Activated naive CD4-positive, alpha-beta T cell treated with anti-CD3 and anti-CD28 coated beads, Interleukin-2, amount 50 U/mL, for 16 hours (primary cell): ENCODE results near the gene MAML3.

ENCODE experiments used
- DNase-seq: peaks from one replicate; pipeline ENCODE4 v3.0.0-alpha.2; 2020

MAML3 gene

GRCh38 chr4:139986689-139987501 is 167.1 kb downstream of the MAML3 start:
- no peak for DNase-seq

DNA sequence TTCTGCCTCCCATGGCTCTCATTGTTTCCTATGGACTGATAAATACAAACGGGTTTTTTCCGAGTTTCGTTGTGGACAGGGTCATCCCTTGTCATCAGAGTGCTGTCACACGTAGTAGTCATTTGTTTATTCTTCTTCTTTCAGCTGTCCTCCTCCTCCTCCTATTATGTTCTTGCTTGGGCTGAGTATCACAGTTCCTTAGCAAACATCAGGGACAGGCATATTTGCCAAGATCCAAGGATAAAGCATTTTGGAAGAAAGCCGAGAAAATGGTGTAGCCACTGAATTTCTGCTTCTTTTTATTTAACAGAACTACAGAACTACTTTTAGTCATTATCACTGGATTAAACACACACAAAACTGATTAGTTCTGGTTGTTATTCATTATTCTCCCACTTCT is 167.9 kb downstream of the MAML3 start:
- no peak for DNase-seq

GRCh38 chr4:139985401-139985800 is 168.6 kb downstream of the MAML3 start:
- no peak for DNase-seq

GRCh38 chr4:139984471-139984870 is 169.5 kb downstream of the MAML3 start:
- DNase-seq = no peak

DNA sequence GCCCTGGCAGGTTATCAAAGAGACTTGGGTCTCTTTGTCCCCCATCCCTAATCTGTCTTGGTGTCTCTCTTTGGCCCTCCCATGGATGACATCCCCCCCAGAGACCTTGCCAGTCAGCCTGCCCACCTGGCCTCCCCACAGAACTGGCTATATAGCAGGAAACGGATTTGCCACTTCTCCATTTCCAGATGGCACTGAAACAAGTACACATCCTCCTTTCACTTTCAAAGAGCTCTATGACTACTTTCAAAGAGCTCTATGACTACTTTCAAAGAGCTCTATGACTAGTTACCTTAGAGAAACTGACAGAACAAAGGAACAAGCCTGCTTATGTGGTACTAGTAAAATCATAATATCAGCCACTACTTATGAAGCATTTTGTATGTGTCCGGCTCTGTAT is 175.3 kb downstream of the MAML3 start:
- no peak for DNase-seq

GRCh38 chr4:139977838-139978609 is 176.0 kb downstream of the MAML3 start:
- DNase-seq = no peak

- DNase-seq = no peak
Measured at GRCh38 chr4:139975830-139976272, 178.1 kb downstream of the MAML3 start.

DNA sequence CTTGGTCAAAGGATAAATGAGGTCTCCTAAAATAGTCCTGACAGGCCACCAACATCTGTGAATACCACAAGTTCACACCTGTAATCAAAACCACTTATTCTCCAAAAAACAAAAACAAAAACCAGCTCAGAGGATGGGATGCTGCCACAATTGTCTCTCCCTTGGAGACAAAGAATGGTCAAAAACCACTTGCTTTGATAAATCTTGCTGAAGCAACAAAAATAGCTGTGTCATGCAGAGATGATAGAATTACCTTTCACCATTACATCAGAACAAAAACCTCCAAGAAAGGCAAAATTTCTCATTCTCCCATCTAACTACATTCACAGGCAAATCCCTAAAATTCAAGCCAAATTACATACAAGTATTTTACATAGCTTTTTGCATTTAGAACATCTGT is 180.4 kb downstream of the MAML3 start:
- DNase-seq = no peak

DNA sequence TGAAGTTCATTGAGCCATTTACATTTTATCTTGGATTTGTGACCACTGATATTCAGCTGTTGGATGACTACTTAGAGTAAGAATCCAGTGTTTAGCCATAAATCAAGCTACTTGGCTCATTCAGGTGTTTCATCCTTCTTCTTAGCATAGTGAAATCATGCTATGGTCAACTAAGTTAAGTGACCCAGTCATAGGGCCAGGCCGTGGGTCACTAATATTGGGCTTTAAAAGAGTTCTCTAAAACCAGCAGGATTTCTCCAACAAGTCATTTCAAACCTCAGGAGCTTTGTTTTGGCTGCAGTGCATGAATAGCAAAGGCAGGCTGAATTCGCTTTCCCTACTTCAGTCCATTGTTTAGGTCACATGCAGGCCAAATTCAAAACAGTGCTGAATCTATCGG is 181.0 kb downstream of the MAML3 start:
- no peak for DNase-seq

- no peak for DNase-seq
Measured at GRCh38 chr4:139972305-139972704, 181.7 kb downstream of the MAML3 start.

DNA sequence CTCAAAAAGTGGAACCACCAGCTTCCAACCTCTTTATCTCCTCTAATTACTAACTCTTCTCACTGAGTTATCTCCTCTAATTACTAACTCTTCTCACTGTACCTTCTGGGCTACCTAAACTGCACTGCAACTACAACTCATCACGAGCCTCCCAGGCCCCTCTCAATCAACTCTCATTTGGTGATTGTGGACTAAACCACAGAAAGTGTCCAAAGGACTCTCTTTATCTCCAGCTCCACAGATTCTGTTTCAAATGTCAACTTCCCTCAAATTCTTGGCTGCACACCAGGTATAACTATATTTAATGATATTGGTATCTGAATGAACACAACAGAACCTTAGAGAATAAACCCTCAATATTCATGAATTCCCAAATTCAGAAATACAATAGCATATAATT is 182.9 kb downstream of the MAML3 start:
- DNase-seq = no peak

DNA sequence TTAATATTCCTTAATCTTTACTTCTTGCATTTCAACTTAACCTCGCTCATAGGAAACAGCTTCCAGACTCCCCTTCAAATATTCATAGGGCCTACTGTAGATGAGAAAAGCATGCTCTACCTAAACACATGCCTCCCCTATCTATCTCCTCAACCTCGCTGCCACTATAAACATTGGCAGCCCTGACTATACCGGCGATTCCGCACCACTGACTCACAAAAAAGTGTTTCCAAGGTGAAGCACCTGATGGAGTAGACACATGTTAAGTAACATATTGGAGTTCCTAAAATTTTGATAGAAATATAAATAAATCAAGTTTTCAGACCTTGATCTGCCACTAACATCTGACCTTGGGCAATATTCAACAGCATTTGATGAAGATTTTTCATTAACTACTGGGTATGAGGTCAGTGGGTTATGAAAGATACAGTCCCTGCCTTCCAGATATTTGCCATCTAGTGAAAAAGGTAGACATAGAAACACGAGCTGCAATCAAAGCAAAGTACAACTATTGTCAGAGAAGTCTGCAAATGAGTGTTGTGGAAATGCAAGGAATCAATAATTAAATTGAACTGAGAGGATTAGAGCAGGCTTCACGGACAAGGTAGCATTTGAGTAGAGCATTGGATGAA is 184.2 kb downstream of the MAML3 start:
- DNase-seq = no peak

GRCh38 chr4:139968831-139969230 is 185.2 kb downstream of the MAML3 start:
- no peak for DNase-seq

- DNase-seq = no peak
Measured at GRCh38 chr4:139966383-139966782, 187.6 kb downstream of the MAML3 start.

GRCh38 chr4:139965789-139966188 is 188.2 kb downstream of the MAML3 start:
- no peak for DNase-seq

DNA sequence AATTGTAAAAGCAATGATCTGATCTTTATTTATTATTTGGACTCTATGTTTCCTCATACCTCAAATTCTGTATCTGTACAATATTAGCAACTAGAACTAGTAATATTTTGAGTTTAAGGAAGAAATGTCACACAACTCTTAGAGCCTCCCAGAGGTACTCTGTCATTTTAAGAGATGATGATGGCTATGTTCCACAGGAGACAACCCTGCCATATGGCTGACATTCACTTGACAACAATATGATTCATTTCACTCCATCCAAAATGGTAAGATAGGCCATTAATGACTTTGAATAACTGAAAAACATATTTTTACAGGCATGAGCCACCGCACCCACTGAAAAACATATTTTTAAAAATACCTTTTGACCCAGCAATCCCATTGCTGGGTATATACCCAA is 190.3 kb downstream of the MAML3 start:
- DNase-seq = no peak

DNA sequence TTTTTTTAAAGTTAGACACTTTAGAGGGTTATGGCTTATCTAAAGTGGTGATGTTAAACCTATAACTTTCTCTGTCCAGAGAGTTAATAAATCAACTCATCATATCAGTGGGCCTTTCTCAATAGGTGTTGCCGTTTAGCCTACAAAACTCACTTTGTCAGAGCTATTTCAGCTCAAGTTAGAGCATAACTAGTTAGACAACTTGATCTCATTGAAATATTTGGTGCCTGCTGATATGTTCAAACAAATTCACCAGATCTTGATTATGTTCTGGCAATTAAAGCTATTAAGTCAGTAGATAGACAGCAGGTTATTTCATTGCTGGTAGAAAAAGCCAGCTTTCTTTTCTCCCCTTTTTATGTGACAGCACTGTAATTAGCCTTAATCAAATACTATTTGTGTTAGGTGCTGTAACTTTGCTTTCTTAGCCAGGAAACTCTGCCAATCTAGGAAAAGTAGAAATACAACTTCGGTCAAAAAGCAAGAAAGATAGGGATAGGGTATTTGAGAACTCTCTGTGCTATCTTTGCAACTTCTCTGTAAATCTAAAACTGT is 191.8 kb downstream of the MAML3 start:
- DNase-seq = no peak

- DNase-seq = no peak
Measured at GRCh38 chr4:139961344-139961946, 192.5 kb downstream of the MAML3 start.

- DNase-seq = no peak
Measured at GRCh38 chr4:139959396-139959795, 194.6 kb downstream of the MAML3 start.

- no peak for DNase-seq
Measured at GRCh38 chr4:139958739-139959098, 195.3 kb downstream of the MAML3 start.

- DNase-seq = no peak
Measured at GRCh38 chr4:139957986-139958738, 195.8 kb downstream of the MAML3 start.

DNA sequence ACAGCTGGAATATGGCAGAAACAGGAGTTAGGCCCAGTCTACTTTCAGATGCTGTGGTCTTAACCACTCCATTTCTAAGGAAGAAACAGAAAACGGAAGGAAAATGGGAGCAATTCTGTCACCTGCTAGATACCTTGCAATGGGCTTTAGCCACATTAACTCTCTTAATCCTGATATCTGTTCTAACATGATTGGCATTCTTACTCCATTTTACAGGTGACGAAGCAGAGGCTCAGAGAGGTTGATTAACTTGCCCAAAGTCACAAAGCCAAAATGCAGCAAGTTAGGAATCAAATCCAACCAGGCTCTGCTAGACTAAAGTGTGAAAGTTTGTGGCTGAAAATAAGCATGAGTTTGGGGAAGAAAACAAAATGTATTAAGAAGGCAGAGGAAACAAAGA is 196.9 kb downstream of the MAML3 start:
- DNase-seq = no peak
